ENCODE results near the gene RUNDC3A.

RUNDC3A gene

DNA sequence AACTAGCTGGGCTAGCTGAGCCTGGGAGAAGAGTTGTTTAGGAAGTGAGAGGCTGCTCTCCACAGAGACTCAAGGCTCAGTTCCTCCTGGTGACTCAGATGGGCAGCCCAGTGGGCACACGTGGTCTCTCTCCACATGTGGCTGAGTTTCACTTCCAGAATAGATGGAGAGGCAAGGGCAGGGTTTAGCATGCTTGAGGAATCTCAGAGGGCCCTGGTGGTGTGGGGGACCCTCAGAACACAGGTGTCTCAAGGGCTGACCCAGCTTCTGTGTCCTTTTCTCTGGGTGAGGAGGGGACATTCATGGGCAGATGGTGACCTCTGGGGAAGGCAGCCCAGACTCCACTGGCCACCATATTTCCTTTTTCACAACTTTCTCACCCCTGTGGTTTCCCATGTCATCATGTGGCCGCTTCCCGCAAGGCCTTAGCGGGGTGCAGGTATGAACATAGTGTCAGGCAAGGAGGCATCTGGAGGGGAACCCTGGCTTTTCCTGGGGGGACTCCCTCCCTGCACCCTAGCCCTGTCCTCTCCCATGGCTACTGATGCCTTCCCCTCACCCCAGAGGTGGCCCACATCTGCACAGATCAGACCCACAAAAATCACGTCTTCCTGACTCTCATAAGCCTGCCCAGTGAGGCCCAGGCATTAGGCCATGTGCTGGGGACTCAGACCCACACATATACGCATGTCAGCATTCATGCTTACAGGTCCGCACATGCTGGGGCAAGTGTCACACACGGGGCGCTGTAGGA lies 40.0 kb downstream of the RUNDC3A start:
- Histone ChIP-seq H3K4me3 (ENCODE audit: low read depth, low read length) (no peak overlapping the region), H3K4me1 (peaks cover 2% of the 10 kb centered on the region), H2AFZ (no peak overlapping the region), H3K27ac (no peak overlapping the region), H3K79me2 (peaks cover 2% of the 10 kb centered on the region), H3K9me3 (ENCODE audit: control insufficient read depth, low read length) (no peaks in the 10 kb centered on the region), H3K27me3 (ENCODE audit: control insufficient read depth, insufficient read depth, low read length) (no peaks in the 10 kb centered on the region), H3K36me3 (ENCODE audit: control insufficient read depth, insufficient read depth, low read length) (no peaks in the 10 kb centered on the region), H3K4me2 (ENCODE audit: low read length) (no peak overlapping the region), H3K9ac (no peak overlapping the region)
- TF ChIP-seq, protein P1, sequence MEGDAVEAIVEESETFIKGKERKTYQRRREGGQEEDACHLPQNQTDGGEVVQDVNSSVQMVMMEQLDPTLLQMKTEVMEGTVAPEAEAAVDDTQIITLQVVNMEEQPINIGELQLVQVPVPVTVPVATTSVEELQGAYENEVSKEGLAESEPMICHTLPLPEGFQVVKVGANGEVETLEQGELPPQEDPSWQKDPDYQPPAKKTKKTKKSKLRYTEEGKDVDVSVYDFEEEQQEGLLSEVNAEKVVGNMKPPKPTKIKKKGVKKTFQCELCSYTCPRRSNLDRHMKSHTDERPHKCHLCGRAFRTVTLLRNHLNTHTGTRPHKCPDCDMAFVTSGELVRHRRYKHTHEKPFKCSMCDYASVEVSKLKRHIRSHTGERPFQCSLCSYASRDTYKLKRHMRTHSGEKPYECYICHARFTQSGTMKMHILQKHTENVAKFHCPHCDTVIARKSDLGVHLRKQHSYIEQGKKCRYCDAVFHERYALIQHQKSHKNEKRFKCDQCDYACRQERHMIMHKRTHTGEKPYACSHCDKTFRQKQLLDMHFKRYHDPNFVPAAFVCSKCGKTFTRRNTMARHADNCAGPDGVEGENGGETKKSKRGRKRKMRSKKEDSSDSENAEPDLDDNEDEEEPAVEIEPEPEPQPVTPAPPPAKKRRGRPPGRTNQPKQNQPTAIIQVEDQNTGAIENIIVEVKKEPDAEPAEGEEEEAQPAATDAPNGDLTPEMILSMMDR (IDR thresholded peaks at IDR 0.05) = no peak

DNA sequence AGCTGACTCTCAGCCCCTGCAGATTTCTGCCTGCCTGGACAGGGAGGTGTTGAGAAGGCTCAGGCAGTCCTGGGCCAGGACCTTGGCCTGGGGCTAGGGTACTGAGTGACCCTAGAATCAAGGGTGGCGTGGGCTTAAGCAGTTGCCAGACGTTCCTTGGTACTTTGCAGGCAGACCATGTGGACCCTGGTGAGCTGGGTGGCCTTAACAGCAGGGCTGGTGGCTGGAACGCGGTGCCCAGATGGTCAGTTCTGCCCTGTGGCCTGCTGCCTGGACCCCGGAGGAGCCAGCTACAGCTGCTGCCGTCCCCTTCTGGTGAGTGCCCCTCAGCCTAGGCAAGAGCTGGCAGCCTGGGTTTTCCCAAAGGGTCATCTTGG lies 40.6 kb downstream of the RUNDC3A start:
- H3K27ac ChIP-seq = no peak overlapping the region
- H3K36me3 ChIP-seq (ENCODE audit: control insufficient read depth, insufficient read depth, low read length) = no peaks in the 10 kb centered on the region
- peaks cover 2% of the 10 kb centered on the region for H3K4me1 ChIP-seq
- H3K4me3 ChIP-seq (ENCODE audit: low read depth, low read length) = no peak overlapping the region
- TF ChIP-seq, protein P1 (IDR thresholded peaks at IDR 0.05) = no peak
- H3K4me2 ChIP-seq (ENCODE audit: low read length) = no peak overlapping the region
- H3K9ac ChIP-seq = no peak overlapping the region
- H2AFZ ChIP-seq = no peak overlapping the region
- peaks cover 2% of the 10 kb centered on the region for H3K79me2 ChIP-seq
- H3K27me3 ChIP-seq (ENCODE audit: control insufficient read depth, insufficient read depth, low read length) = no peaks in the 10 kb centered on the region
- H3K9me3 ChIP-seq (ENCODE audit: control insufficient read depth, low read length) = no peaks in the 10 kb centered on the region

GRCh38 chr17:44349553-44350070 lies 41.2 kb downstream of the RUNDC3A start:
- Histone ChIP-seq H3K27me3 (ENCODE audit: control insufficient read depth, insufficient read depth, low read length) (no peaks in the 10 kb centered on the region), H3K36me3 (ENCODE audit: control insufficient read depth, insufficient read depth, low read length) (no peaks in the 10 kb centered on the region), H3K4me1 (peaks cover 2% of the 10 kb centered on the region), H3K9ac (no peak overlapping the region), H3K27ac (no peak overlapping the region), H3K4me2 (ENCODE audit: low read length) (no peak overlapping the region), H3K4me3 (ENCODE audit: low read depth, low read length) (no peak overlapping the region), H3K9me3 (ENCODE audit: control insufficient read depth, low read length) (no peaks in the 10 kb centered on the region), H3K79me2 (peaks cover 2% of the 10 kb centered on the region), H2AFZ (no peak overlapping the region)
- TF ChIP-seq, protein P1 (IDR thresholded peaks at IDR 0.05) = no peak

GRCh38 chr17:44350733-44351226 lies 42.4 kb downstream of the RUNDC3A start:
- Histone ChIP-seq H3K36me3 (ENCODE audit: control insufficient read depth, insufficient read depth, low read length) (no peaks in the 10 kb centered on the region), H3K4me3 (ENCODE audit: low read depth, low read length) (no peak overlapping the region), H2AFZ (no peak overlapping the region), H3K4me1 (peaks cover 2% of the 10 kb centered on the region), H3K9ac (no peak overlapping the region), H3K9me3 (ENCODE audit: control insufficient read depth, low read length) (no peaks in the 10 kb centered on the region), H3K27me3 (ENCODE audit: control insufficient read depth, insufficient read depth, low read length) (no peaks in the 10 kb centered on the region), H3K4me2 (ENCODE audit: low read length) (no peak overlapping the region), H3K27ac (no peak overlapping the region), H3K79me2 (no peaks in the 10 kb centered on the region)
- TF ChIP-seq, protein P1 (IDR thresholded peaks at IDR 0.05) = peak; percentile 82
